ENCODE results near the gene DGKQ. TPM values are rescaled to one million over a fixed set of nuclear protein-coding genes. Genes with fewer than 3 reads are reported as not detected.

The DGKQ gene
- total and polyA plus RNA-seq, 2 of the 8 experiments (the other 6 are each of a cell fraction or from before 2014, with no cell fraction given): 7.3 to 9.7 TPM

DNA sequence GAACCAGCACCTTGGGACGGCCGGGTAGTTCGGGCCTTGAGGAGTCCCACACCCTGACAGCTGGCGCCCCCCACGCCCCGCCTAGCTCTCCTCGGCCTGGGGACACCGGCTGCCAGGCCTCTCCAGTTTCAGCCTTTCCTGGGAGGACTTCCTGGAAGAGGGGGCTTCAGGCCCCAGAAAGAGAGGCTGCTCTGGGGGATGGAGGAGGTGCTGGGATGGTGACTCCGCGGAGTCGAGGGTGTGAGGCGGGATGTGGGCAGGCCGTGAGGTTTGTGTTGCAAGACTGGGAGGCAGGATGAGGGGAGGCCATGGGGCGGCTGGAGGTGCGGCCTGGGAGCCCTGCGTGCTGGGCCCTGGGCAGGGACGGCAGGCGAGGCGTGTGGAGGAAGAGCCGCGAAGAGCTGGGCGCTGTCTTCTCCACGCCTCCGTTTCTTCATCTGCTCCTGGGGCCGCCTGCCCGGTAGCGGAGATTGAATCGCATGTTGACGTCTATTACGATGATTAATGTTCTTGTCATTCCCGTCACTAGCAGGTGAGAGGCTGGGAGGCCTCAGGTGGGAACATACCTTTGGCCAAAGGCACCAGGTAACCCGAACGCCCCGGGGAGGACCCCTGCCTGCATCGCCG is 37.1 kb upstream of the DGKQ start:
- no peak overlapping the region for H3K23ac ChIP-seq (ENCODE audit: insufficient read length)
- no peak overlapping the region for H4K91ac ChIP-seq (replicated peaks; ENCODE audit: insufficient read length, low read length)
- H3K9me3 ChIP-seq (ENCODE audit: insufficient read depth in 2 of 2, low read depth in 1 of 2, low read length in 1 of 2): no peaks in the 10 kb centered on the region
- H3K4me1 ChIP-seq (replicated peaks in 1 of 4; ENCODE audit: control insufficient read depth in 3 of 4, insufficient read depth in 4 of 4, low read length in 3 of 4): peaks cover 0 to 14% (median 10%) of the 10 kb centered on the region in 4 experiments; a peak in 6 of 7 replicates
- ChIA-PET CTCF (ENCODE audit: partially characterized antibody) (interaction anchor here (0.7 to 0.9 kb wide), 2 partner anchors 33 to 41 kb away, joined by 3 read pairs; no protein-coding TSS in a partner anchor), POLR2A (ENCODE audit: partially characterized antibody) (no interaction called here)
- H2AFZ ChIP-seq (ENCODE audit: low read length): no peak overlapping the region
- no peak overlapping the region for H3K14ac ChIP-seq (ENCODE audit: insufficient read length)
- H2AK5ac ChIP-seq (ENCODE audit: low read depth, low read length): no peak overlapping the region
- H3K36me3 ChIP-seq (ENCODE audit: control insufficient read depth in 2 of 4, insufficient read depth in 4 of 4, low read length in 3 of 4): no peaks in the 10 kb centered on the region
- peak overlapping the region; percentile 81 to 94 for H3K4me2 ChIP-seq (ENCODE audit: insufficient read depth in 1 of 2, low read depth in 2 of 2, low read length in 2 of 2)
- H3K79me1 ChIP-seq (ENCODE audit: low read depth, low read length): no peaks in the 10 kb centered on the region
- no peak overlapping the region for H3K4ac ChIP-seq (replicated peaks; ENCODE audit: insufficient read length, low read depth, low read length)
- peaks cover 22 to 53% (median 46%) of the 10 kb centered on the region in 4 experiments for H3K27me3 ChIP-seq (replicated peaks in 1 of 4; ENCODE audit: control insufficient read depth in 3 of 4, extremely low read depth in 1 of 4, insufficient read depth in 3 of 4, low read length in 3 of 4)
- DNase-seq (ENCODE audit: low read depth in 1 of 2, low spot score in 2 of 2): no peak
- no peak overlapping the region for H3K27ac ChIP-seq (ENCODE audit: low read depth, low read length)
- no peak overlapping the region for H3K56ac ChIP-seq (replicated peaks; ENCODE audit: insufficient read length, low read depth, low read length)
- no peak overlapping the region for H2BK5ac ChIP-seq (ENCODE audit: low read depth, low read length)
- 18% methylated on average over 34 of the region's 36 CpGs; no CpG with 5 or more reads in 1 of the 2 experiments for WGBS, 2 experiments (ENCODE audit: extremely low coverage in 1 of 2, insufficient coverage in 1 of 2, insufficient read length in 1 of 2, insufficient replicate concordance in 2 of 2, low coverage in 1 of 2, low lambda C conversion rate in 2 of 2, missing lambda C conversion rate in 1 of 2)
- no peak overlapping the region for H4K5ac ChIP-seq (ENCODE audit: insufficient read length, low read depth, low read length)
- H4K20me1 ChIP-seq (replicated peaks in 1 of 2; ENCODE audit: control insufficient read depth in 1 of 2, insufficient read depth in 2 of 2, low read length in 2 of 2): peaks cover 3 to 17% of the 10 kb centered on the region in 2 experiments
- no peak for FAIRE-seq
- H3K9ac ChIP-seq (replicated peaks in 1 of 4; ENCODE audit: extremely low read depth in 1 of 4, low read depth in 3 of 4, low read length in 3 of 4): no peak overlapping the region; a peak in 1 of 7 replicates
- H2BK12ac ChIP-seq (ENCODE audit: low read depth, low read length): no peak overlapping the region
- H3K79me2 ChIP-seq (ENCODE audit: control insufficient read depth in 1 of 2, insufficient read depth in 2 of 2, low read length in 2 of 2): no peaks in the 10 kb centered on the region
- no peak overlapping the region for H2BK20ac ChIP-seq (ENCODE audit: low read length)
- H2BK120ac ChIP-seq (replicated peaks; ENCODE audit: low read depth, low read length): no peak overlapping the region
- H4K8ac ChIP-seq (ENCODE audit: extremely low read depth, insufficient read depth, low read length): no peak overlapping the region
- H2BK15ac ChIP-seq (ENCODE audit: low read length): no peak overlapping the region
- H3K4me3 ChIP-seq (ENCODE audit: extremely low read depth in 1 of 4, insufficient read depth in 2 of 4, low read depth in 3 of 4, low read length in 4 of 4): peak overlapping the region; percentile 6 to 61 (median 24); a peak in 6 of 8 replicates
- H3K18ac ChIP-seq (ENCODE audit: extremely low read depth, low read length): no peak overlapping the region
- peaks cover 18% of the 10 kb centered on the region; the same call in 1 of the 2 replicates for H3K23me2 ChIP-seq (ENCODE audit: low read depth, low read length)
- no peak for TF ChIP-seq EGR1 (IDR thresholded peaks at IDR 0.05; ENCODE audit: borderline replicate concordance, low read depth, low read length)
- TF ChIP-seq, protein P1, sequence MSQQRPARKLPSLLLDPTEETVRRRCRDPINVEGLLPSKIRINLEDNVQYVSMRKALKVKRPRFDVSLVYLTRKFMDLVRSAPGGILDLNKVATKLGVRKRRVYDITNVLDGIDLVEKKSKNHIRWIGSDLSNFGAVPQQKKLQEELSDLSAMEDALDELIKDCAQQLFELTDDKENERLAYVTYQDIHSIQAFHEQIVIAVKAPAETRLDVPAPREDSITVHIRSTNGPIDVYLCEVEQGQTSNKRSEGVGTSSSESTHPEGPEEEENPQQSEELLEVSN (IDR thresholded peaks at IDR 0.05): 0 out of 2 replicates have a peak, but pooled peaks have one; percentile 35
- TF ChIP-seq ZNF274 (IDR thresholded peaks at IDR 0.05; ENCODE audit: borderline replicate concordance, extremely low read depth, low read length): no peak
- no peak for TF ChIP-seq MAFK (IDR thresholded peaks at IDR 0.05; ENCODE audit: low read depth, low read length)
- peak; percentile 16 for TF ChIP-seq KDM4A (IDR thresholded peaks at IDR 0.05; ENCODE audit: low read depth, low read length, severe bottlenecking)

All from H1 (cell line).